Measurements from ENCODE around the gene ANKRD34A. TPM values are rescaled to one million over a fixed set of nuclear protein-coding genes. Genes with fewer than 3 reads are reported as not detected.

ANKRD34A gene
- total and polyA plus RNA-seq, 2 experiments from 2014 or later, result 0.16 to 0.35 TPM

DNA sequence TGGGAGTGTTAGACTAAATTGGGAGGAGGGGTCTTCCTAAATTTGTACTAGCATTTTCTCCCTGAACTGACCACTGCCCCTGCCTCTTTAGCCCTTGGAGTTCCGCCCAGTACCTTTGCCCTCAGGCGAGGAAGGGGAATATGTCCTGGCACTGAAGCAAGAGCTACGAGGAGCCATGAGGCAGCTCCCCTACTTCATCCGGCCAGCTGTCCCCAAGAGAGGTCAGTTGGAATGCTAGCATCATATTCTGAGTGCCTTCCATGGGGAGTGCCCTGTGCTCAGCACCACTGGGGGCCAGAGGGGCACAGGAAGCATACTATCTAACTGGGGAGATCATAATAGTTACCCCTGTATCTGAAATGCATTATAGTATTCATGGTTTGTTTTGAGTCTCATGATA, 10.8 kb upstream of the ANKRD34A start:
- ATAC-seq (no peak), DNase-seq (ENCODE audit: low spot score) (no peak)
- no peaks in the 10 kb centered on the region; the same call in 2 of the 3 replicates for H3K4me1 Mint-ChIP-seq
- no peak overlapping the region for H3K4me3 Mint-ChIP-seq
- no peaks in the 10 kb centered on the region for H3K27me3 ChIP-seq (ENCODE audit: insufficient read depth)
- H2AFZ ChIP-seq, result no peak overlapping the region
- H3K9me2 ChIP-seq (ENCODE audit: insufficient read depth), result no peaks in the 10 kb centered on the region
- H3K79me2 ChIP-seq (replicated peaks; ENCODE audit: insufficient read depth), result no peaks in the 10 kb centered on the region
- H3K36me3 Mint-ChIP-seq (ENCODE audit: low read depth), result no peaks in the 10 kb centered on the region
- H3K4me1 ChIP-seq (ENCODE audit: insufficient read depth), result peaks cover 17% of the 10 kb centered on the region
- H3K27me3 Mint-ChIP-seq (ENCODE audit: insufficient read depth, low read depth, poor library complexity), result peaks cover 2% of the 10 kb centered on the region
- H3K27ac Mint-ChIP-seq, result peak overlapping the region; percentile 49
- no peaks in the 10 kb centered on the region for H3K9me3 Mint-ChIP-seq
- H3K36me3 ChIP-seq (ENCODE audit: insufficient read depth), result no peaks in the 10 kb centered on the region
- TF ChIP-seq CREB1 (CRISPR knock-in tag; IDR thresholded peaks at IDR 0.05; ENCODE audit: low read depth) (no peak), EZH2 (IDR thresholded peaks at IDR 0.05; ENCODE audit: low read depth, unreplicated experiment) (no peak), EZH2phosphoT487 (IDR thresholded peaks at IDR 0.05; ENCODE audit: unreplicated experiment) (no peak), ZNF331 (CRISPR knock-in tag; IDR thresholded peaks at IDR 0.05; ENCODE audit: low read depth) (no peak), NANOG (IDR thresholded peaks at IDR 0.05; ENCODE audit: borderline replicate concordance) (no peak), ZNF114 (CRISPR knock-in tag; IDR thresholded peaks at IDR 0.05) (no peak), STAT1 (IDR thresholded peaks at IDR 0.05; ENCODE audit: unreplicated experiment) (no peak), POLR2AphosphoS5 (IDR thresholded peaks at IDR 0.05; ENCODE audit: low read depth) (no peak), JUNB (IDR thresholded peaks at IDR 0.05; ENCODE audit: unreplicated experiment) (no peak)
- TF ChIP-seq, protein P1, sequence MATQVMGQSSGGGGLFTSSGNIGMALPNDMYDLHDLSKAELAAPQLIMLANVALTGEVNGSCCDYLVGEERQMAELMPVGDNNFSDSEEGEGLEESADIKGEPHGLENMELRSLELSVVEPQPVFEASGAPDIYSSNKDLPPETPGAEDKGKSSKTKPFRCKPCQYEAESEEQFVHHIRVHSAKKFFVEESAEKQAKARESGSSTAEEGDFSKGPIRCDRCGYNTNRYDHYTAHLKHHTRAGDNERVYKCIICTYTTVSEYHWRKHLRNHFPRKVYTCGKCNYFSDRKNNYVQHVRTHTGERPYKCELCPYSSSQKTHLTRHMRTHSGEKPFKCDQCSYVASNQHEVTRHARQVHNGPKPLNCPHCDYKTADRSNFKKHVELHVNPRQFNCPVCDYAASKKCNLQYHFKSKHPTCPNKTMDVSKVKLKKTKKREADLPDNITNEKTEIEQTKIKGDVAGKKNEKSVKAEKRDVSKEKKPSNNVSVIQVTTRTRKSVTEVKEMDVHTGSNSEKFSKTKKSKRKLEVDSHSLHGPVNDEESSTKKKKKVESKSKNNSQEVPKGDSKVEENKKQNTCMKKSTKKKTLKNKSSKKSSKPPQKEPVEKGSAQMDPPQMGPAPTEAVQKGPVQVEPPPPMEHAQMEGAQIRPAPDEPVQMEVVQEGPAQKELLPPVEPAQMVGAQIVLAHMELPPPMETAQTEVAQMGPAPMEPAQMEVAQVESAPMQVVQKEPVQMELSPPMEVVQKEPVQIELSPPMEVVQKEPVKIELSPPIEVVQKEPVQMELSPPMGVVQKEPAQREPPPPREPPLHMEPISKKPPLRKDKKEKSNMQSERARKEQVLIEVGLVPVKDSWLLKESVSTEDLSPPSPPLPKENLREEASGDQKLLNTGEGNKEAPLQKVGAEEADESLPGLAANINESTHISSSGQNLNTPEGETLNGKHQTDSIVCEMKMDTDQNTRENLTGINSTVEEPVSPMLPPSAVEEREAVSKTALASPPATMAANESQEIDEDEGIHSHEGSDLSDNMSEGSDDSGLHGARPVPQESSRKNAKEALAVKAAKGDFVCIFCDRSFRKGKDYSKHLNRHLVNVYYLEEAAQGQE (IDR thresholded peaks at IDR 0.05; ENCODE audit: unreplicated experiment), result no peak
- TF ChIP-seq, protein P2, sequence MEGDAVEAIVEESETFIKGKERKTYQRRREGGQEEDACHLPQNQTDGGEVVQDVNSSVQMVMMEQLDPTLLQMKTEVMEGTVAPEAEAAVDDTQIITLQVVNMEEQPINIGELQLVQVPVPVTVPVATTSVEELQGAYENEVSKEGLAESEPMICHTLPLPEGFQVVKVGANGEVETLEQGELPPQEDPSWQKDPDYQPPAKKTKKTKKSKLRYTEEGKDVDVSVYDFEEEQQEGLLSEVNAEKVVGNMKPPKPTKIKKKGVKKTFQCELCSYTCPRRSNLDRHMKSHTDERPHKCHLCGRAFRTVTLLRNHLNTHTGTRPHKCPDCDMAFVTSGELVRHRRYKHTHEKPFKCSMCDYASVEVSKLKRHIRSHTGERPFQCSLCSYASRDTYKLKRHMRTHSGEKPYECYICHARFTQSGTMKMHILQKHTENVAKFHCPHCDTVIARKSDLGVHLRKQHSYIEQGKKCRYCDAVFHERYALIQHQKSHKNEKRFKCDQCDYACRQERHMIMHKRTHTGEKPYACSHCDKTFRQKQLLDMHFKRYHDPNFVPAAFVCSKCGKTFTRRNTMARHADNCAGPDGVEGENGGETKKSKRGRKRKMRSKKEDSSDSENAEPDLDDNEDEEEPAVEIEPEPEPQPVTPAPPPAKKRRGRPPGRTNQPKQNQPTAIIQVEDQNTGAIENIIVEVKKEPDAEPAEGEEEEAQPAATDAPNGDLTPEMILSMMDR (conservative IDR thresholded peaks at IDR 0.05; ENCODE audit: low read depth in 2 of 2), result no peak
- TF ChIP-seq, protein P3, sequence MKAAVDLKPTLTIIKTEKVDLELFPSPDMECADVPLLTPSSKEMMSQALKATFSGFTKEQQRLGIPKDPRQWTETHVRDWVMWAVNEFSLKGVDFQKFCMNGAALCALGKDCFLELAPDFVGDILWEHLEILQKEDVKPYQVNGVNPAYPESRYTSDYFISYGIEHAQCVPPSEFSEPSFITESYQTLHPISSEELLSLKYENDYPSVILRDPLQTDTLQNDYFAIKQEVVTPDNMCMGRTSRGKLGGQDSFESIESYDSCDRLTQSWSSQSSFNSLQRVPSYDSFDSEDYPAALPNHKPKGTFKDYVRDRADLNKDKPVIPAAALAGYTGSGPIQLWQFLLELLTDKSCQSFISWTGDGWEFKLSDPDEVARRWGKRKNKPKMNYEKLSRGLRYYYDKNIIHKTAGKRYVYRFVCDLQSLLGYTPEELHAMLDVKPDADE (IDR thresholded peaks at IDR 0.05), result no peak
- TF ChIP-seq, protein P4, sequence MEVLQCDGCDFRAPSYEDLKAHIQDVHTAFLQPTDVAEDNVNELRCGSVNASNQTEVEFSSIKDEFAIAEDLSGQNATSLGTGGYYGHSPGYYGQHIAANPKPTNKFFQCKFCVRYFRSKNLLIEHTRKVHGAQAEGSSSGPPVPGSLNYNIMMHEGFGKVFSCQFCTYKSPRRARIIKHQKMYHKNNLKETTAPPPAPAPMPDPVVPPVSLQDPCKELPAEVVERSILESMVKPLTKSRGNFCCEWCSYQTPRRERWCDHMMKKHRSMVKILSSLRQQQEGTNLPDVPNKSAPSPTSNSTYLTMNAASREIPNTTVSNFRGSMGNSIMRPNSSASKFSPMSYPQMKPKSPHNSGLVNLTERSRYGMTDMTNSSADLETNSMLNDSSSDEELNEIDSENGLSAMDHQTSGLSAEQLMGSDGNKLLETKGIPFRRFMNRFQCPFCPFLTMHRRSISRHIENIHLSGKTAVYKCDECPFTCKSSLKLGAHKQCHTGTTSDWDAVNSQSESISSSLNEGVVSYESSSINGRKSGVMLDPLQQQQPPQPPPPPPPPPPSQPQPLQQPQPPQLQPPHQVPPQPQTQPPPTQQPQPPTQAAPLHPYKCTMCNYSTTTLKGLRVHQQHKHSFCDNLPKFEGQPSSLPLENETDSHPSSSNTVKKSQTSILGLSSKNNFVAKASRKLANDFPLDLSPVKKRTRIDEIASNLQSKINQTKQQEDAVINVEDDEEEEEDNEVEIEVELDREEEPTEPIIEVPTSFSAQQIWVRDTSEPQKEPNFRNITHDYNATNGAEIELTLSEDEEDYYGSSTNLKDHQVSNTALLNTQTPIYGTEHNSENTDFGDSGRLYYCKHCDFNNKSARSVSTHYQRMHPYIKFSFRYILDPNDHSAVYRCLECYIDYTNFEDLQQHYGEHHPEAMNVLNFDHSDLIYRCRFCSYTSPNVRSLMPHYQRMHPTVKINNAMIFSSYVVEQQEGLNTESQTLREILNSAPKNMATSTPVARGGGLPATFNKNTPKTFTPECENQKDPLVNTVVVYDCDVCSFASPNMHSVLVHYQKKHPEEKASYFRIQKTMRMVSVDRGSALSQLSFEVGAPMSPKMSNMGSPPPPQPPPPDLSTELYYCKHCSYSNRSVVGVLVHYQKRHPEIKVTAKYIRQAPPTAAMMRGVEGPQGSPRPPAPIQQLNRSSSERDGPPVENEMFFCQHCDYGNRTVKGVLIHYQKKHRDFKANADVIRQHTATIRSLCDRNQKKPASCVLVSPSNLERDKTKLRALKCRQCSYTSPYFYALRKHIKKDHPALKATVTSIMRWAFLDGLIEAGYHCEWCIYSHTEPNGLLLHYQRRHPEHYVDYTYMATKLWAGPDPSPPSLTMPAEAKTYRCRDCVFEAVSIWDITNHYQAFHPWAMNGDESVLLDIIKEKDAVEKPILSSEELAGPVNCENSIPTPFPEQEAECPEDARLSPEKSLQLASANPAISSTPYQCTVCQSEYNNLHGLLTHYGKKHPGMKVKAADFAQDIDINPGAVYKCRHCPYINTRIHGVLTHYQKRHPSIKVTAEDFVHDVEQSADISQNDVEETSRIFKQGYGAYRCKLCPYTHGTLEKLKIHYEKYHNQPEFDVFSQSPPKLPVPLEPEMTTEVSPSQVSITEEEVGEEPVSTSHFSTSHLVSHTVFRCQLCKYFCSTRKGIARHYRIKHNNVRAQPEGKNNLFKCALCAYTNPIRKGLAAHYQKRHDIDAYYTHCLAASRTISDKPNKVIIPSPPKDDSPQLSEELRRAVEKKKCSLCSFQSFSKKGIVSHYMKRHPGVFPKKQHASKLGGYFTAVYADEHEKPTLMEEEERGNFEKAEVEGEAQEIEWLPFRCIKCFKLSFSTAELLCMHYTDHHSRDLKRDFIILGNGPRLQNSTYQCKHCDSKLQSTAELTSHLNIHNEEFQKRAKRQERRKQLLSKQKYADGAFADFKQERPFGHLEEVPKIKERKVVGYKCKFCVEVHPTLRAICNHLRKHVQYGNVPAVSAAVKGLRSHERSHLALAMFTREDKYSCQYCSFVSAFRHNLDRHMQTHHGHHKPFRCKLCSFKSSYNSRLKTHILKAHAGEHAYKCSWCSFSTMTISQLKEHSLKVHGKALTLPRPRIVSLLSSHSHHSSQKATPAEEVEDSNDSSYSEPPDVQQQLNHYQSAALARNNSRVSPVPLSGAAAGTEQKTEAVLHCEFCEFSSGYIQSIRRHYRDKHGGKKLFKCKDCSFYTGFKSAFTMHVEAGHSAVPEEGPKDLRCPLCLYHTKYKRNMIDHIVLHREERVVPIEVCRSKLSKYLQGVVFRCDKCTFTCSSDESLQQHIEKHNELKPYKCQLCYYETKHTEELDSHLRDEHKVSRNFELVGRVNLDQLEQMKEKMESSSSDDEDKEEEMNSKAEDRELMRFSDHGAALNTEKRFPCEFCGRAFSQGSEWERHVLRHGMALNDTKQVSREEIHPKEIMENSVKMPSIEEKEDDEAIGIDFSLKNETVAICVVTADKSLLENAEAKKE (CRISPR knock-in tag; IDR thresholded peaks at IDR 0.05), result no peak
- no peak overlapping the region for H3K4me2 ChIP-seq
- H3F3A ChIP-seq (replicated peaks; ENCODE audit: low read depth), result no peaks in the 10 kb centered on the region
- no peaks in the 10 kb centered on the region for H4K20me1 ChIP-seq (replicated peaks; ENCODE audit: insufficient read depth)
- H3K27ac ChIP-seq (ENCODE audit: low read depth), result no peak overlapping the region
- no peak overlapping the region for H3K4me3 ChIP-seq
